HG03469 (cell line): ENCODE data around the gene BPI.
"Not testable (repeated sequence)": the region's sequence is repeated elsewhere in the genome, so short reads cannot be mapped to it uniquely, and the experiment has no call there.

ENCODE experiments used
- ATAC-seq: cut with Tn5 transposase; IDR thresholded peaks from one replicate; pipeline ENCODE4 v1.9.1; 2021; ENCODE audit warnings: mild to moderate bottlenecking, moderate library complexity, moderate number of reproducible peaks; ENCODE audit not compliant: unreplicated experiment

BPI gene

GRCh38 chr20:38331814-38332213, 27.9 kb downstream of the BPI start:
- ATAC-seq: no peak

- no peak for ATAC-seq
Measured at GRCh38 chr20:38334016-38334415, 30.1 kb downstream of the BPI start.

- no peak for ATAC-seq
Measured at GRCh38 chr20:38336726-38337125, 32.8 kb downstream of the BPI start.

GRCh38 chr20:38337561-38338140, 33.7 kb downstream of the BPI start:
- no peak for ATAC-seq

- no peak for ATAC-seq
Measured at GRCh38 chr20:38338849-38339520, 35.0 kb downstream of the BPI start.

DNA sequence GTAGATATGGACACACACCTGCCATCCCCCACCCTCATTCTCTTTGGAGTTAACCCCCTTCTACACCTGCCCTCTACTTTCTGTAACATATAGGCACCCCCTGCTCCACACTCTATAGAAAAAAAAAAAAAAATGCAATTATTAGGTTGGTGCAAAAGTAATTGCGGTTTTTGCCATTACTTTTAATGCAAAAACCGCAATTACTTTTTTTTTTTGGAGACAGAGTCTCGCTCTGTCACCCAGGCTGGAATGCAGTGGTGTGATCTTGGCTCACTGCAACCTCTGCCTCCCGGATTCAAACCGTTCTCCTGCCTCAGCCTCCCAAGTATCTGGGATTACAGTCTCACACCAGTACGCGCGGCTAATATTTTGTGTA, 35.6 kb downstream of the BPI start:
- not testable (repeated sequence) for ATAC-seq

DNA sequence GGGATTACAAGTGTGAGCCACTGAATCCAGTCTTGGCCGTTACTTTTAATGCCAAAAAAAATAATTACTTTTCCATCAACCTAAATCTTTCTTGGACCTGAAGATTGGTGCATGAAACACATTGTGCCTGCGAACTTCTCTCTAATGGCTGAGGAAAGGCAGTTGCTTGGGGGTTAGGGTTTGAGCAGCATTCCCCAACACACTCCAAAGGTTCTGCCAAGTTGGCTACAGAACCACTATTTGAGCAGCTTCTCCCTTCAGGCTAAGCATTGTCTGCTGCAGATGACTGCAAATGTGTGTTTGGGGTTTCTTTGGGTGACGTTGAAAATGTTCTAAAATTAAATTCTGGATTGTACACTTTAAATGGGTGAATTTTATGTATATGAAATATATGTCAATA, 36.0 kb downstream of the BPI start:
- no peak for ATAC-seq

- no peak for ATAC-seq
Measured at GRCh38 chr20:38340693-38341092, 36.7 kb downstream of the BPI start.

DNA sequence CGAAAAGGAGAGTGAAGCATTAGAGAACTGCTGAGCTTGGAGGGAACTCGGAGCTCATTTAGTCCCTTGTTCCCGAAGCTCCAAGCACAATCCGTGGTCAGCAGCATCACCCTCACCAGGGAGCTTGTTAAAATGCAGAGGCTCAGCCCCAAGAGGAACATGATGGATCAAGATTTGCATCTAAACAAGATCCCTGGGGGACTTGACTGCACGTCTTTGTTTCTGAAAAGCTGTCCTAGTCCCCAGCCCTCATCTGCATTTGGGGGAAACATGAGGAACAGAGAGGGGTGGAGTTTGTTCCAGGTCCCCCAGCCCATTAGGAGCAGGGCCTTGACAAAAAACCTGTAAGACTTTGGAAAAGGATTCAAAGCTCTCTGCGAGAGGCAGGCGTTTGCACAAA, 38.3 kb downstream of the BPI start:
- no peak for ATAC-seq

- ATAC-seq: no peak
Measured at GRCh38 chr20:38342713-38343310, 38.9 kb downstream of the BPI start.

GRCh38 chr20:38343311-38344106, 39.6 kb downstream of the BPI start:
- no peak for ATAC-seq

GRCh38 chr20:38344107-38344701, 40.2 kb downstream of the BPI start:
- ATAC-seq: no peak

- ATAC-seq: no peak
Measured at GRCh38 chr20:38345643-38346042, 41.7 kb downstream of the BPI start.

DNA sequence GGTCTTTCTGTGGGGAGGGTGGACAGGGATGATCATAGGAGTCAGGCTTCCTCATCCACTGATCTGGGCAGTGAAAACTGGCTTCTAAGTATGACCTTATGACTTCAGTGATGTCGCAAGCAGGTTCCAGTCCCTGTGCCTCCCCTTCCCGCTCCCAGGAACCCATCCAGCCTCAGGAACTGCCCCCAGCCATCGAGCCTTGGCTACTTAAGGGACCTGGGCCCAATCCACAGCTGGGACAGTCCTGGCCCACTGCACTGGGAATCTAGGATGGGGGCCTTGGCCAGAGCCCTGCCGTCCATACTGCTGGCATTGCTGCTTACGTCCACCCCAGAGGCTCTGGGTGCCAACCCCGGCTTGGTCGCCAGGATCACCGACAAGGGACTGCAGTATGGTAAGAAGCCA, 42.3 kb downstream of the BPI start, which contains the start of gene LBP:
TSS of gene LBP (plus strand) at position 236 of the 405 bp plus-strand sequence. CDS start at position 271, 35 bp downstream.
- no peak for ATAC-seq

- ATAC-seq: no peak
Measured at GRCh38 chr20:38346741-38347140, 42.8 kb downstream of the BPI start.

GRCh38 chr20:38349856-38350255, 45.9 kb downstream of the BPI start:
- ATAC-seq: no peak

- no peak for ATAC-seq
Measured at GRCh38 chr20:38350879-38351775, 47.2 kb downstream of the BPI start.

- no peak for ATAC-seq
Measured at GRCh38 chr20:38353316-38353715, 49.4 kb downstream of the BPI start.

- ATAC-seq: no peak
Measured at GRCh38 chr20:38354227-38354626, 50.3 kb downstream of the BPI start.
